NCI-H69 (cell line): ENCODE data around the gene RAB3A.
"Not testable (repeated sequence)": the region's sequence is repeated elsewhere in the genome, so short reads cannot be mapped to it uniquely, and the experiment has no call there.

Experiments used
- DNase-seq: peaks from one replicate; lab custom pipeline; 2025; lab: John Stamatoyannopoulos, UW

RAB3A gene

DNA sequence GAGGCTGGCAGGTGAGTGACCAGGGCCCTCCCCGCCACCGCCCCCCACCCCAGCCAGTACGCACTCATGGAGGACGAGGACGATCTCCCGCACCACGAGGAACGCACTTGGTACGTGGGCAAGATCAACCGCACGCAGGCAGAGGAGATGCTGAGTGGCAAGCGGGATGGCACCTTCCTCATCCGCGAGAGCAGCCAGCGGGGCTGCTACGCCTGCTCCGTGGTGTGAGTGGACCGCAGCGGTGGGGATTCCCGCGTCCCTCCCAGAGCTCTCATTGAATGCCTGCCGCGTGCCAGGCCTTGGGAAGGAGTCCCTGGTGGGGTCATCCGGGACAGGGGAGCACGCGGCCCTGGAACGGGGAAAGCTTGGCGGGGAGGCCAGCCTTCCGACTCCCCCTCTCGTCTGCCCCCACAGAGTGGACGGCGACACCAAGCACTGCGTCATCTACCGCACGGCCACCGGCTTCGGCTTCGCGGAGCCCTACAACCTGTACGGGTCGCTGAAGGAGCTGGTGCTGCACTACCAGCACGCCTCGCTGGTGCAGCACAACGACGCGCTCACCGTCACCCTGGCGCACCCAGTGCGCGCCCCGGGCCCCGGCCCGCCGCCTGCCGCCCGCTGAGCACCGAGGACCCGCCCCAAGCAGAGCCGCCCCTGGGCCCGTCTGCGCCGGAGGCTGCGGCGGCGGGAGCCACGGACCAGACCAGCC, 35.0 kb downstream of the RAB3A start:
- DNase-seq = no peak

- DNase-seq = peak; percentile 60
These were observed 35.7 kb downstream of the RAB3A start for GRCh38 chr19:18167975-18168645.

- no peak for DNase-seq
These were observed 36.8 kb downstream of the RAB3A start for GRCh38 chr19:18167011-18167410.

DNA sequence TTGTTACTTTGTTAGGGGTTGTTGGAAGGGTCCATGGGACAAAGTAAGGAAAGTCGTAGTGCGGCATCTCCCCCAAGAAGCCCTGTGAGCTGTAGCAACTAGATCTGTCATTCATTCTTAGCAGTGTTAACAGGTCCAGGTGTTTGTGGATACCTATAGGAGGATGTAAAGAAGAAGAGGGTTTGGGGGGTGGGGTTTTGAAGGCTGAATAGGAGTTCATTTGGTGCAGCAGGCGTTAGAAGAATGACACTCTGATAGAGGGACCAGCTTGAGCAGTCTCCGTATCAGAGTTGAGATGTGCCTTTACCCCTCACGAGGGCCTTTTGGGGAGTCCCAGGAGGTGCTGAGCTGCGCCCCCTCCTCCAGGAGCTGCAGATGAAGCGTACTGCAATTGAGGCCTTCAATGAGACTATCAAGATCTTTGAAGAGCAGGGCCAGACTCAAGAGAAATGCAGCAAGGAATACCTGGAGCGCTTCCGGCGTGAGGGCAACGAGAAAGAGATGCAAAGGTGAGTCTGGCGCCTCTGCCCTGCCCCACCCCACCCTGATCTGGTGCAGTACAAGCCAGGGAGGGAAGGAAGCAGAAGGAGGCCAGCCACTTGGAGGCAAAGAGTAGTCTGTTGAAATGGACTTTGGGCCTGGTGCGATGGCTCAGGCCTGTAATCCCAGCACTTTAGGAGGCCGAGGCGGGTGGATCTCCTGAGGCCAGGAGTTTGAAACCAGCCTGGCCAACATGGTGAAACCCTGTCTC, 37.9 kb downstream of the RAB3A start:
- DNase-seq = no peak

GRCh38 chr19:18164072-18164471, 39.8 kb downstream of the RAB3A start:
- DNase-seq = no peak

- DNase-seq = no peak
These were observed 42.2 kb downstream of the RAB3A start for GRCh38 chr19:18161636-18162002.

- DNase-seq = peak; percentile 89
These were observed 42.7 kb downstream of the RAB3A start for GRCh38 chr19:18160971-18161635.

GRCh38 chr19:18160493-18160970, 43.3 kb downstream of the RAB3A start:
- DNase-seq = no peak

DNA sequence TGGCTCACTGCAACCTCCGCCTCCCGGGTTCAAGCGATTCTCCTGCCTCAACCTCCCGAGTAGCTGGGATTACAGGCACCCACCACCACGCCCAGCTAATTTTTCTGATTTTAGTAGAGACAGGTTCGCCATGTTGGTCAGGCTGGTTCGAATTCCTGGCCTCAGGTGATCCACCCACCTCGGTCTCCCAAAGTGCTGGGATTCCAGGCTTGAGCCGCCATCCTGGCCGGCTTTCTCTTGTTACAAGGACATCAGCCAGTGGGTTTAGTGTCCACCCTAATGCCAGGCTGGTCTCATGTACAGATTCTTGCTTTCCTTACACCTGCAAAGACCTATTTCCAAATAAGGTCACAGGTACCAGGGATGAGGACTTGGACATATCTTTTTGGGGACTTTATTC, 44.0 kb downstream of the RAB3A start:
- DNase-seq = no peak

- not testable (repeated sequence) for DNase-seq
These were observed 44.7 kb downstream of the RAB3A start for GRCh38 chr19:18159059-18159616.

DNA sequence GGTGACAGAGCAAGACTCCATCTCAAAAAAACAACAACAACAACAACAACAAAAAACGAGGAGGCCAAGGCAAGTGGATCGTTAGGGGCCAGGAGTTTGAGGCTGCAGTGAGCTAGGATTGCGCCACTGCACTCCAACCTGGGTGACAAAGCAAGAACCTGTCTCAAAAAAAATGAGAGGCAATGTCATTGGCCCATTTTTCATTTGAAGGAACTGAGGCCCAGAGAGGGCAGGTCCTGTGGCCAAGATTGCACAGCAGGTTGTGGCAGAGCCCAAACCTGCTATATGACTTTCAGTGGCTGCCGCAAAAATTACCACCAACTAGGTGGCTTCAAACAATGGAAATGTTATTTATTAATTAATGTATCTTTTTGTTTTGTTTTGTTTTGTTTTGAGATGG, 45.4 kb downstream of the RAB3A start:
- DNase-seq = peak; percentile 24

- peak; percentile 98 for DNase-seq
These were observed 46.3 kb downstream of the RAB3A start for GRCh38 chr19:18157465-18158063.

- DNase-seq = peak; percentile 99
These were observed 46.9 kb downstream of the RAB3A start for GRCh38 chr19:18156841-18157464.

GRCh38 chr19:18156268-18156667, 47.6 kb downstream of the RAB3A start:
- DNase-seq = no peak

GRCh38 chr19:18155095-18156087, 48.5 kb downstream of the RAB3A start:
- DNase-seq = no peak

DNA sequence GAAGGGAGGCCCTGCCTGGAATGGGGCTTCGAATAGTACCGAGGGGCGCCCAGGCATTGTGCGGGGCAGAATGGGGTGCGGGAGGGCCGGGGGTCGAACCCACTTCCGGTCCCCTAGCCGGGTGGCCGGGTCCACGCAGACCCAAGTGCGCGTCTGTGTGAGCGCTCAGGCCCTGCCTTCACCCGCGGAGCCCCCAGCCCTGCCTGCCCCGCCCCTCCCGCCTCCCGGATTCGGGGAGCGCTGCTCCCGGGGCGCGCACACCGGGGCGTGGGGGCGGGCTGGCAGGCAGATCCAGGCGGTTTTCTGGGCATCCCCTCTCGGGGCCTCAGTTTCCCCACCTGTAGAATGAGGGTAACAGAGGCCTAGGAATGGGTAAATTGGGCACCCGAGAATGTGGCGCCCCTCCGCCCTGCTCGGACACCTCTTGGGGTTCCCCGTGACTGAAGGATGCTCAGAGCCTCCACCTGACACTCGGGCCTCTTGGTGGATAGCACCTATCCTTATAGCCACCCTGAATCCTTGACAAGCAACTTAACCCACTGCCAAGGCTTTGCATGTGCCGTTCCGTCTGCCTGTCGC, 50.2 kb downstream of the RAB3A start:
- peak; percentile 63 for DNase-seq

DNA sequence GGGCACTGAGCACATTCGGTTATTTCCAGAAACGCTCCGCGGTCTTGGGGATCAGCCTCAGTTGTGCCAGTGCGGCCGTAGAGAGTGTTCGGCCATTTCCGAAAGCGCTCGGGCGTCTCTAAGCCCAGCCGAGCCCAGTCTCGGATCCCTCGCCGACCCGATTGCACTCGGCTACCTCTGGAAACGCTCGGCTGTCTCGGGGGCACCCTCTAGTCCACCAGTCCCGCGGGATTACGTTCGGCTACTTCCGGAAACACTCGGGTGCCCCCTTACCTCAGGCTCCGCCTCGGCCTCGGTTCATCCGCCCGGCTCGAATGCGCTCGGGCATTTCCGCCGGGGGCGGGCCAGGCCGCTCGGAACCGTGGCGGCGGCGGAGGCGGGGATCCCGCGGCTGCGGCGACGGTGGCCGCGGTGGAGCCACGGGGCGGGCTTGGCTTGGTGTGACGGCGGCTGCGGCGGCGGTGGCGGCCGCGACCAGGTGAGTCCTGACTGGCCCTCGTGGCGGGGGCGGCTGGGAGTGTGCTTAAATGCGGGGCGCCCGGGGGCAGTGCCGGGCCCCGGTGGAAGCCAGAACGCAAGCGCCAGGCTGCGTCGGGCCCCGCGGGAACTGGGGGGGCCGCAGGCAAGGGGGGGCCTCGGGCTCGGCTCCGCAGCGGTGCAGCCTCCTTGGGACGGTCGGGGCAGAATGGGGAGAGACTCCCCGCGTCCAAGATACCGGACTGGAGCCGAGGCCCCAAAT, 50.9 kb downstream of the RAB3A start, which contains the start of gene PIK3R2:
Gene PIK3R2 (plus strand): TSS at position 347 of the 739 bp plus-strand sequence. CDS start 2,717 bp downstream, outside the sequence.
- peak; percentile 99 for DNase-seq

GRCh38 chr19:18152442-18152816, 51.4 kb downstream of the RAB3A start:
- DNase-seq = peak; percentile 99
